ENCODE measurements around the gene HSD17B4. TPM values are rescaled to one million over a fixed set of nuclear protein-coding genes. Genes with fewer than 3 reads are reported as not detected.

The HSD17B4 gene
- total and polyA plus RNA-seq, 2 of the 13 experiments (the other 11 are each of a cell fraction or from before 2014, with no cell fraction given), result 178 to 399 TPM

DNA sequence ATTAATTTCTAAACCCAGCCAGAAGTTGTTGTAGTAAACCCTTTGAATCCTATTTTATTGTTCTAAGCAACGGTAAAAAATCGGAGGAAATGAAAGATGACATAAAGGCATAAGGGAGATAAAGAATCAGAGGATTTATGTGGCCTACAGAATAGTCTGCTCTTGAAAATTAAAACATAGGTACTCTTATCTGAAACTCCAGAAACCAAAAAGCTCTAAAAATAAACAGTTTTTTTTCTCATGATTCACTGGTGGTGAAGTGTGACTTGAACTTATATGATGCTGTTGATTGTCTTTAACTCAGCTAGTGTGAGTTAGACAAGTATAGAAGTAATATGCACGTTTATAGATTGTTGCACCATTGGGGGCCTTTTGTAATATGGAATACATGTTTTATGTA, 80.3 kb downstream of the HSD17B4 start:
- no TSS peak for BruUV-seq (replicated peaks)
- no peaks in the 10 kb centered on the region for H4K20me1 ChIP-seq (ENCODE audit: insufficient read depth, low read length)
- no peak for DNase-seq (ENCODE audit: low spot score)
- H3K4me2 ChIP-seq (ENCODE audit: low read depth, low read length), result no peak overlapping the region
- no peak overlapping the region for H3K9ac ChIP-seq (ENCODE audit: insufficient read depth, low read depth, low read length)
- no peak for FAIRE-seq
- no peak overlapping the region for H3K27ac ChIP-seq (ENCODE audit: extremely low read length, insufficient read depth, low read length)
- intact Hi-C loops (cut with micrococcal nuclease; ENCODE audit: unreplicated experiment) (no loop called here), in situ Hi-C loops (cut with HindIII; ENCODE audit: extremely low pct_ligation_motif_present, low pct_unique_long_range_greater_than_20kb) (no loop called here)
- H3K9me3 ChIP-seq (ENCODE audit: low read length), result no peaks in the 10 kb centered on the region
- no peak for ATAC-seq
- no peaks in the 10 kb centered on the region for H3K4me1 ChIP-seq (ENCODE audit: insufficient read depth, low read length)
- CTCF ChIA-PET (ENCODE audit: low intra/inter-chr PET ratio, low total read pairs), result no interaction called here
- WGBS (ENCODE audit: low lambda C conversion rate), result 96% methylated on average over 3 of the region's 3 CpGs
- H3K4me3 ChIP-seq (replicated peaks in 1 of 3; ENCODE audit: insufficient read depth in 1 of 3, low read depth in 2 of 3, low read length in 3 of 3), result no peak overlapping the region
- POLR2A ChIA-PET, result no interaction called here
- TF ChIP-seq CREM (IDR thresholded peaks at IDR 0.05) (no peak), CREM (CRISPR knock-in tag; IDR thresholded peaks at IDR 0.05) (no peak), PITX1 (CRISPR knock-in tag; IDR thresholded peaks at IDR 0.05) (no peak), RBM22 (optimal IDR thresholded peaks at IDR 0.05; ENCODE audit: low read length) (no peak), EEA1 (CRISPR knock-in tag; IDR thresholded peaks at IDR 0.05; ENCODE audit: borderline replicate concordance) (no peak), JDP2 (CRISPR knock-in tag; IDR thresholded peaks at IDR 0.05; ENCODE audit: borderline replicate concordance) (no peak), ZBTB8A (CRISPR knock-in tag; IDR thresholded peaks at IDR 0.05; ENCODE audit: borderline replicate concordance, low read depth) (no peak), ZNF556 (CRISPR knock-in tag; IDR thresholded peaks at IDR 0.05; ENCODE audit: borderline replicate concordance) (no peak), SP4 (CRISPR knock-in tag; IDR thresholded peaks at IDR 0.05) (no peak), ZNF670 (CRISPR knock-in tag; IDR thresholded peaks at IDR 0.05; ENCODE audit: borderline replicate concordance) (no peak), ZNF567 (CRISPR knock-in tag; IDR thresholded peaks at IDR 0.05; ENCODE audit: borderline replicate concordance) (no peak), BCL6 (CRISPR knock-in tag; IDR thresholded peaks at IDR 0.05) (no peak), CHD2 (IDR thresholded peaks at IDR 0.05; ENCODE audit: low read depth, low read length) (no peak)
- TF ChIP-seq, protein P1, sequence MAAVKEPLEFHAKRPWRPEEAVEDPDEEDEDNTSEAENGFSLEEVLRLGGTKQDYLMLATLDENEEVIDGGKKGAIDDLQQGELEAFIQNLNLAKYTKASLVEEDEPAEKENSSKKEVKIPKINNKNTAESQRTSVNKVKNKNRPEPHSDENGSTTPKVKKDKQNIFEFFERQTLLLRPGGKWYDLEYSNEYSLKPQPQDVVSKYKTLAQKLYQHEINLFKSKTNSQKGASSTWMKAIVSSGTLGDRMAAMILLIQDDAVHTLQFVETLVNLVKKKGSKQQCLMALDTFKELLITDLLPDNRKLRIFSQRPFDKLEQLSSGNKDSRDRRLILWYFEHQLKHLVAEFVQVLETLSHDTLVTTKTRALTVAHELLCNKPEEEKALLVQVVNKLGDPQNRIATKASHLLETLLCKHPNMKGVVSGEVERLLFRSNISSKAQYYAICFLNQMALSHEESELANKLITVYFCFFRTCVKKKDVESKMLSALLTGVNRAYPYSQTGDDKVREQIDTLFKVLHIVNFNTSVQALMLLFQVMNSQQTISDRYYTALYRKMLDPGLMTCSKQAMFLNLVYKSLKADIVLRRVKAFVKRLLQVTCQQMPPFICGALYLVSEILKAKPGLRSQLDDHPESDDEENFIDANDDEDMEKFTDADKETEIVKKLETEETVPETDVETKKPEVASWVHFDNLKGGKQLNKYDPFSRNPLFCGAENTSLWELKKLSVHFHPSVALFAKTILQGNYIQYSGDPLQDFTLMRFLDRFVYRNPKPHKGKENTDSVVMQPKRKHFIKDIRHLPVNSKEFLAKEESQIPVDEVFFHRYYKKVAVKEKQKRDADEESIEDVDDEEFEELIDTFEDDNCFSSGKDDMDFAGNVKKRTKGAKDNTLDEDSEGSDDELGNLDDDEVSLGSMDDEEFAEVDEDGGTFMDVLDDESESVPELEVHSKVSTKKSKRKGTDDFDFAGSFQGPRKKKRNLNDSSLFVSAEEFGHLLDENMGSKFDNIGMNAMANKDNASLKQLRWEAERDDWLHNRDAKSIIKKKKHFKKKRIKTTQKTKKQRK (IDR thresholded peaks at IDR 0.05; ENCODE audit: low read length), result no peak
- no peaks in the 10 kb centered on the region for H3K27me3 ChIP-seq (ENCODE audit: control insufficient read depth in 1 of 2, insufficient read depth in 2 of 2, low read length in 2 of 2)
- H3K36me3 ChIP-seq (replicated peaks in 1 of 2; ENCODE audit: control insufficient read depth in 1 of 2, insufficient read depth in 2 of 2, low read length in 2 of 2), result peaks cover 1 to 38% of the 10 kb centered on the region in 2 experiments; a peak in 3 of 5 replicates
- H2AFZ ChIP-seq (ENCODE audit: low read length), result no peak overlapping the region
- no peaks in the 10 kb centered on the region for H3K79me2 ChIP-seq (ENCODE audit: insufficient read depth, low read length)
